Ascending aorta (tissue), 2 donors: ENCODE measurements around the gene FAM174C. TPM values are rescaled to one million over a fixed set of nuclear protein-coding genes. Genes with fewer than 3 reads are reported as not detected.

ENCODE experiments used
- DNase-seq, 2 donors: peaks; one replicate each; pipeline ENCODE4 v3.0.0-alpha.2; 2019; ENCODE audit warnings: low spot score in 2 of 2
- H3K27ac ChIP-seq, 2 donors: fragments of 200-600 bp; sonication (generic); one replicate each; pipeline ENCODE4 v1.5.1; 2016 to 2017; ENCODE audit warnings: mild to moderate bottlenecking in 1 of 2
- H3K27me3 ChIP-seq: fragments of 200-600 bp; sonication (generic); one replicate; pipeline ENCODE4 v1.5.1; 2017
- H3K36me3 ChIP-seq, 2 donors: fragments of 200-600 bp; sonication (generic); one replicate each; pipeline ENCODE4 v1.5.1; 2016
- H3K4me1 ChIP-seq, 2 donors: fragments of 200-600 bp; sonication (generic); one replicate each; pipeline ENCODE4 v1.5.1; 2016 to 2017; ENCODE audit warnings: mild to moderate bottlenecking in 1 of 2
- H3K4me3 ChIP-seq, 2 donors: fragments of 200-600 bp; sonication (generic); one replicate each; pipeline ENCODE4 v1.5.1; 2016 to 2017; ENCODE audit warnings: mild to moderate bottlenecking in 1 of 2
- H3K9me3 ChIP-seq, 2 donors: fragments of 200-600 bp; sonication (generic); one replicate each; pipeline ENCODE4 v1.5.1; 2016
- intact Hi-C: fragments of 100-400 bp; cut with DNase I; formaldehyde crosslinking; loops from one replicate; pipeline ENCODE4 v1.15.1; 2023
- total RNA-seq: library from RNA; depleted of rRNA; stranded (reverse); fragments of >200 nt; gene quantifications from one replicate; pipeline ENCODE4 v1.1.0, GENCODE V29; 2016
- TF ChIP-seq, protein P1 (sequence below), 3 experiments: fragments of 200-600 bp in 2 of 3; fragments of 450-650 bp in 1 of 3; sonication (generic) in 2 of 3; IDR thresholded peaks; one replicate each; pipeline ENCODE4 v1.5.1; 2016 to 2019; ENCODE audit warnings: antibody characterized with exemption in 3 of 3, mild to moderate bottlenecking in 1 of 3, moderate library complexity in 1 of 3

The FAM174C gene
- total RNA-seq, 1 donor from 2014 or later: 156 TPM

DNA sequence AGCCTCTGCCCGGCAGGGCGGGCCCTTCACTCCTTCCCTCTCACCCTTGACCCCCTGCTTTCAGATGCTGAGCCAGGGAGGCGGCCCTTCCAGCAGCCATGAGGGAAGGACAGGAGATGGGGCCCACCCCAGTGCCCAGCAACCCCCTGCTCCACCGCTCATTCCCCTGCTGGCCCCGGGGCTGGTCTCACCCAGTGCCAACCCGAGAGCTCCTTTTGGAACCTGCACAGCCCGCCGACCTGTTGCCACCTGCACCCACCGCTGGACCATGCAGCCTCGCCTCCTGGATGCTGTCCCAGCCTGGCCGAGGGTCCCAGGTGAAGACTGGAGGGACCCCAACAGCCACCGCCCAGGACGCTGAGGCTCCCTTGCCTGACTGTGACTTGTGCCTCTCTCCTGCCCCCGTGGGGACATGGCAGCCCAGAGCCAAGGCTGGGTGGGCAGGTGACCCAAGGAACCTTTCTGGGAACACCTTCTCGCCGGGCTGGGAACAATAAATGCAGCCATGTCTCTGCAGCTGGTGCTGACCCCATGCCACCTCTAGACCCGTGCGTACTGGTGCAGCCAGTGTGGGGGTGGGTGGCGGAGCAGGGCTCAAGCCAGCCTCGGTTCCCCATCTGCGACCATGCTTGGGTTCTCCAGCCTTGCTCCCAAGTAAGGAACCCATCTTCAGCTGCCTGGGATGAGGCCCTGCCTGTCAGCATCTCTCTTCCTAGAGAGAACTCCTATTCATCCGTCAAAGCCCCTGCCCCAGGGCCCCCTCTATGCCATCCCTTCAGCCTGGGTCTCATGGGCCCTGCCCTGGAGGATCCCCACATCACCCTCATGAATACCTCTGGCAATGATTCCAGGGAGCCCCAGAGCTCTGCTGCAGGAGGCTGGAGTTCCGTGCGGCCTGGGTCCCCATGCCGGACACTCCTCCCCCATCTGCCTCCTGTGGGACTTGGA is 3.7 kb downstream of the FAM174C start:
- Histone ChIP-seq H3K36me3 (peaks cover 16 to 27% of the 10 kb centered on the region in 2 donors), H3K4me3 (no peak overlapping the region), H3K27ac (no peak overlapping the region), H3K9me3 (no peaks in the 10 kb centered on the region), H3K27me3 (peaks cover 5% of the 10 kb centered on the region), H3K4me1 (peaks cover 11 to 19% of the 10 kb centered on the region in 2 donors)
- DNase-seq: no peak
- intact Hi-C loops: loop anchor here (2.0 to 5.0 kb wide), 2 partner anchors 130 to 213 kb away; partner anchors contain the start of genes PCSK4 and REEP6
- TF ChIP-seq, protein P1, sequence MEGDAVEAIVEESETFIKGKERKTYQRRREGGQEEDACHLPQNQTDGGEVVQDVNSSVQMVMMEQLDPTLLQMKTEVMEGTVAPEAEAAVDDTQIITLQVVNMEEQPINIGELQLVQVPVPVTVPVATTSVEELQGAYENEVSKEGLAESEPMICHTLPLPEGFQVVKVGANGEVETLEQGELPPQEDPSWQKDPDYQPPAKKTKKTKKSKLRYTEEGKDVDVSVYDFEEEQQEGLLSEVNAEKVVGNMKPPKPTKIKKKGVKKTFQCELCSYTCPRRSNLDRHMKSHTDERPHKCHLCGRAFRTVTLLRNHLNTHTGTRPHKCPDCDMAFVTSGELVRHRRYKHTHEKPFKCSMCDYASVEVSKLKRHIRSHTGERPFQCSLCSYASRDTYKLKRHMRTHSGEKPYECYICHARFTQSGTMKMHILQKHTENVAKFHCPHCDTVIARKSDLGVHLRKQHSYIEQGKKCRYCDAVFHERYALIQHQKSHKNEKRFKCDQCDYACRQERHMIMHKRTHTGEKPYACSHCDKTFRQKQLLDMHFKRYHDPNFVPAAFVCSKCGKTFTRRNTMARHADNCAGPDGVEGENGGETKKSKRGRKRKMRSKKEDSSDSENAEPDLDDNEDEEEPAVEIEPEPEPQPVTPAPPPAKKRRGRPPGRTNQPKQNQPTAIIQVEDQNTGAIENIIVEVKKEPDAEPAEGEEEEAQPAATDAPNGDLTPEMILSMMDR (IDR thresholded peaks at IDR 0.05): no peak

DNA sequence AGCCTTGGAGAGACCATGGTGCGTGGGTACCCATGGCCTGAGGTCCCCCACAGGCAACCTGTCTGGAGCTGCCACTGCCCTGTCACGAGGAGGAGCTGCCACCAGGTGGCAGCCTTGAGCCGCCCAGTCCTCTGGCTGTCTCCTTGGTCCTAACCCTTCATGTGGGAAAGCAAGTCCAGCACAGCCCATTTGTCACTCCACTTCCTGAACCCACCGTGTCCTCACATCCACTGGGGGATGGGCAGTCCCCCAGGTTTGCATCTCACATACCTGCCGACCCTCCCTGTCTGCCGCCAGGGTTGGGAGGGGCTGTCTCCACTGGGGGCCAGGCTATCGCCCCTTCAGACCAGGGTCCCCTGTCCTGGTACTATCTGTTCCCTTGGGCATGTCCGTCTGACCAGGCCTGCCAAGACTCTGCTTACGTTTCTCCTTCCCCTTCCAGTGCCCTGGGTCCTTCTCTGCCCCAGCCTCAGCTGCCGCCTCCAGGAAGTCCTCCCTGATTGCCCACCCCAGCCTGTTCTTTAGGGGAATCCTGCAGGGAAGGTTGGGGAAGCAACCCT is 4.5 kb downstream of the FAM174C start:
- intact Hi-C loops: loop anchor here (2.0 to 5.0 kb wide), 2 partner anchors 129 to 212 kb away; partner anchors contain the start of genes PCSK4 and REEP6
- DNase-seq: peak in 1 of 2 donors; percentile 89
- Histone ChIP-seq H3K27me3 (peaks cover 8% of the 10 kb centered on the region), H3K4me1 (peaks cover 5 to 11% of the 10 kb centered on the region in 2 donors), H3K36me3 (peaks cover 8 to 18% of the 10 kb centered on the region in 2 donors), H3K4me3 (no peak overlapping the region), H3K9me3 (no peaks in the 10 kb centered on the region), H3K27ac (no peak overlapping the region)
- TF ChIP-seq, protein P1 (IDR thresholded peaks at IDR 0.05): peak; percentile 90 to 94 (median 92)

DNA sequence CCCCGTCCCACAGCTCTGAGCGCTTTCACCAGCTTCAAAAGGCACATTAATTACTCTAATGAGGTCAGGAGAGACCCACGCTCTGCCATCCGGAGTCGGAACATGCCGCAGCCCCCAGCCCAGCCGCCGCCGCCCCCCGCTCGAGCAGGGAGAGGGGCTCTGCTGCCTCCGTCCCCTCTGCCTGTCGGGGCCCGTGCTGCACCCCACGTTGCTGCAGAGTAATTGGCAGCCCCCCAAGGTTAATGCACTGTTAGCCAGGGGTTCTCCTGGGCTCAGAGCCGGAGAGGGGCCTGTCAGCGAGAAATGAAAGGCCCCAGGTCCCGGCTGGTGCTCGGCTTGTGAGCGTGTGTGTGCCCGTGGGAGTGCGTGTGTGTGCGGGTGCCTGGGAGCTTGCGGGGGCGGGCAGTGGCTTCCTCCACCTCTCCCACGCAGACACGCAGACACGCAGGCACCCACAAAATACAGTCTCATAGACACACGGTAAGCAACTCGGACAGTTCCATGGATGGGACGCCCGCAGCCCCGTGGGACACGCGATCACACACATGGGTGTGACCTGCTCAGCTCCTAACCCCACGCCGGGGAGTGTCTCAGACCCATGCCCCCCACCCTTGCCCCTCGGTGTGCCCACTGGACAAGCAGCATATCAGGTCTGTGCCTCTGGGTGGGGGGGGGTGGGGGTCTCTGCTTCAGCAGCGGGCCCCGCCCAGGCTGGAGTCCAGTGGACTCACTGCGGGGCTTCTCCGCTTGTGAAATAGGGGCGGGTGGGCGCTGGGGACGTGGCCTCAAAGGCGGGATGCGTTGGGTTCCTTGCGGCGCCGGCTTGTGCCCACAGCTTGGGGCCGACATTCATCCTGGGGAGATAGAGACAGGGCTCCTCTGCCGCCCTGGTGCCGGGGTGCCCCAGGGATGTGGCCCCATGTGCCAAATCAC is 5.6 kb downstream of the FAM174C start:
- H3K4me3 ChIP-seq: no peak overlapping the region
- TF ChIP-seq, protein P1 (IDR thresholded peaks at IDR 0.05): no peak

DNA sequence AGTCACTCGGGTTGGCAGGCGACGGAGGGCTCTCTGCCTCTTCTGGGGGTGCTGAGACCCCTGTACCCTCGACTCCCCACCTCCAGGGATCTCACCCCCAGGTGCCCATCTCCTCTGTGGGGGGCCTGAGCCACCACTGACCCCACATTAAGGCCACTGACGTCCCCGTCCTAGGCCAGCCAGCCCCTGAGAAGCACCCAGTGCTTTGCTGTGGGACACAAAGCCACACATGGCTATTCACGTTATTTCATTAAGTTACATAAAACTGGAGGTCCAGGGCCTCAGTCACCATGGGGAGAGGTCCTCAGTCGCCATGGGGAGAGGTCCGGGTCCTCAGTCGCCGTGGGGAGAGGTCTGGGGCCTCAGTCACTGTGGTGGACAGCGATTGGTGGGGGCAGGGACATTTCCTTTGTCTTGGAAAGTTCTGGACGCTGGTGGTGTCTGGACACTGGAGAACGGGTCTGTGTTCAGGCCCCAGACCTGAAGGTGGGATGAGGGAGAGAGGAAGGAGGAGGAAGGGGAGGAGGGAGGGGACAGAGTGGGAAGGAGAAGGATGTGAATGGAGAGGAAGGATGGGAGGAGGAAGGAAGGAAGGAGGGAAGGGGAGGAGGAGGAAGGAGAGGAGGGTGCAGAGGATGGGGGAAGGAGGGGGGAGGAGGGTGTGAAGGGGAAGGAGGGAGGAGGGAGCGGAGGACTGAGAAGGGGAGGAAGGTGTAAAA is 6.4 kb downstream of the FAM174C start:
- TF ChIP-seq, protein P1 (IDR thresholded peaks at IDR 0.05): no peak
- H3K27me3 ChIP-seq: peaks cover 13% of the 10 kb centered on the region
- peaks cover 6 to 16% of the 10 kb centered on the region in 2 donors for H3K36me3 ChIP-seq
- H3K4me3 ChIP-seq: no peak overlapping the region
- H3K27ac ChIP-seq: no peak overlapping the region
- intact Hi-C loops: no loop called here
- H3K4me1 ChIP-seq: no peaks in the 10 kb centered on the region
- DNase-seq: no peak
- H3K9me3 ChIP-seq: no peaks in the 10 kb centered on the region

More for the DNA sequence above, 5.6 kb downstream of the FAM174C start:
- H3K27me3 ChIP-seq: peaks cover 8% of the 10 kb centered on the region
- H3K36me3 ChIP-seq: peaks cover 6 to 16% of the 10 kb centered on the region in 2 donors
- intact Hi-C loops: no loop called here
- DNase-seq: no peak
- peaks cover 5 to 8% of the 10 kb centered on the region in 2 donors for H3K4me1 ChIP-seq
- H3K27ac ChIP-seq: no peak overlapping the region
- H3K9me3 ChIP-seq: no peaks in the 10 kb centered on the region
